Gastrocnemius medialis (tissue), 4 donors: ENCODE data around the gene DGKG. TPM values are rescaled to one million over a fixed set of nuclear protein-coding genes. Genes with fewer than 3 reads are reported as not detected.
A peak's percentile ranks its signal among the peaks of the same experiment; 100 is the strongest.

Experiments used
- ATAC-seq, 2 donors: fragments of 150-250 bp; one replicate each; pipeline ENCODE4 v1.9.1; 2016
- DNase-seq, 2 donors: peaks; one replicate each; pipeline ENCODE4 v3.0.0-alpha.2; 2019
- H3K27ac ChIP-seq, 4 donors: fragments of 200-600 bp; sonication (generic); 1 replicate in 1 of 4; 2 replicates in 3 of 4; pipeline ENCODE4 v1.5.1; 2016 to 2018; ENCODE audit warnings: mild to moderate bottlenecking in 2 of 4, moderate library complexity in 1 of 4
- H3K27me3 ChIP-seq, 3 donors: fragments of 200-600 bp; sonication (generic) in 2 of 3; 1 replicate in 1 of 3; 2 replicates in 2 of 3; pipeline versions ENCODE4 v1.5.1 to v1.6.0; 2016 to 2019; ENCODE audit warnings: mild to moderate bottlenecking in 1 of 3, moderate library complexity in 1 of 3
- H3K36me3 ChIP-seq, 2 donors: fragments of 200-600 bp; sonication (generic) in 1 of 2; one replicate each; pipeline ENCODE4 v1.5.1; 2017 to 2018
- H3K4me1 ChIP-seq, 2 donors: fragments of 200-600 bp; sonication (generic) in 1 of 2; one replicate each; pipeline ENCODE4 v1.5.1; 2016 to 2017; ENCODE audit warnings: mild to moderate bottlenecking in 2 of 2
- H3K4me3 ChIP-seq, 4 donors: fragments of 200-600 bp; sonication (generic) in 3 of 4; 1 replicate in 1 of 4; 2 replicates in 3 of 4; pipeline ENCODE4 v1.5.1; 2016 to 2019; ENCODE audit warnings: mild to moderate bottlenecking in 2 of 4
- H3K9me3 ChIP-seq, 3 donors: fragments of 200-600 bp; sonication (generic) in 2 of 3; 1 replicate in 1 of 3; 2 replicates in 2 of 3; pipeline ENCODE4 v1.5.1; 2016 to 2019
- CTCF ChIP-seq, 5 experiments: fragments of 450-650 bp in 3 of 5; fragments of 200-600 bp in 2 of 5; sonication (generic) in 2 of 5; IDR thresholded peaks in 4 of 5; conservative IDR thresholded peaks in 1 of 5; 1 replicate in 4 of 5; 2 replicates in 1 of 5; pipeline ENCODE4 v1.5.1; 2016 to 2019; ENCODE audit warnings: antibody characterized with exemption in 5 of 5, mild to moderate bottlenecking in 3 of 5, moderate library complexity in 3 of 5
- POLR2A ChIP-seq, 2 donors: fragments of 450-650 bp; IDR thresholded peaks; one replicate each; pipeline ENCODE4 v1.6.1; 2017; ENCODE audit warnings: antibody characterized with exemption in 2 of 2, mild to moderate bottlenecking in 2 of 2, moderate library complexity in 2 of 2
- in situ Hi-C, 4 donors: fragments of 200-750 bp; cut with MboI; loops; one replicate each; pipeline versions ENCODE4 v1.15.0 to v1.8.0; 2017; ENCODE audit warnings: low sequenced_read_pairs in 4 of 4
- intact Hi-C: fragments of 100-400 bp; cut with DNase I; formaldehyde crosslinking; loops from one replicate; pipeline ENCODE4 v1.15.1; 2023; ENCODE audit warnings: low total_unique reads
- total RNA-seq, 4 donors: library from RNA; depleted of rRNA; stranded (reverse); fragments of >200 nt; gene quantifications; one replicate each; pipeline versions ENCODE4 v1.1.0 to v1.2.3, GENCODE V29; 2016

Gene DGKG
- total RNA-seq, 4 donors from 2014 or later, result 5.0 to 11.2 (median 7.7) TPM

- TF ChIP-seq CTCF (IDR thresholded peaks at IDR 0.05 in 4 of 5, conservative IDR thresholded peaks at IDR 0.05 in 1 of 5), result no peak
- no peak for TF ChIP-seq POLR2A (IDR thresholded peaks at IDR 0.05)
- no peaks in the 10 kb centered on the region for H3K36me3 ChIP-seq
- H3K27ac ChIP-seq, result no peak overlapping the region
- DNase-seq (no peak), ATAC-seq (no peak)
- H3K27me3 ChIP-seq, result peaks cover 9% of the 10 kb centered on the region in 3 donors
- no peak overlapping the region for H3K4me3 ChIP-seq
- H3K9me3 ChIP-seq, result no peaks in the 10 kb centered on the region
- no peaks in the 10 kb centered on the region for H3K4me1 ChIP-seq
- intact Hi-C loops, result no loop called here
- in situ Hi-C loops, result no loop called here
Measured at GRCh38 chr3:186198442-186198841, 163.6 kb downstream of the DGKG start.

- no peak for ATAC-seq
- TF ChIP-seq CTCF (IDR thresholded peaks at IDR 0.05 in 4 of 5, conservative IDR thresholded peaks at IDR 0.05 in 1 of 5), result no peak
- TF ChIP-seq POLR2A (IDR thresholded peaks at IDR 0.05), result no peak
- H3K4me3 ChIP-seq, result peak overlapping the region in 1 of 4 donors; percentile 32
- H3K4me1 ChIP-seq, result no peaks in the 10 kb centered on the region
- H3K27ac ChIP-seq, result no peak overlapping the region
- in situ Hi-C loops (no loop called here), intact Hi-C loops (no loop called here)
- H3K27me3 ChIP-seq, result peaks cover 10 to 11% (median 11%) of the 10 kb centered on the region in 3 donors
- no peaks in the 10 kb centered on the region for H3K36me3 ChIP-seq
- DNase-seq, result no peak
- no peaks in the 10 kb centered on the region for H3K9me3 ChIP-seq
Measured at GRCh38 chr3:186194451-186194811, 167.6 kb downstream of the DGKG start.

GRCh38 chr3:186193534-186194450 is 168.2 kb downstream of the DGKG start:
- no peak for ATAC-seq
- DNase-seq, result no peak
- H3K27me3 ChIP-seq, result peaks cover 10 to 11% (median 11%) of the 10 kb centered on the region in 3 donors
- H3K9me3 ChIP-seq, result no peaks in the 10 kb centered on the region
- peak overlapping the region; percentile 19 to 46 (median 26) for H3K4me3 ChIP-seq
- no peaks in the 10 kb centered on the region for H3K4me1 ChIP-seq
- H3K36me3 ChIP-seq, result no peaks in the 10 kb centered on the region
- intact Hi-C loops, result no loop called here
- no peak for TF ChIP-seq CTCF (IDR thresholded peaks at IDR 0.05 in 4 of 5, conservative IDR thresholded peaks at IDR 0.05 in 1 of 5)
- no peak for TF ChIP-seq POLR2A (IDR thresholded peaks at IDR 0.05)
- in situ Hi-C loops, result no loop called here
- no peak overlapping the region for H3K27ac ChIP-seq

GRCh38 chr3:186192823-186193222 is 169.2 kb downstream of the DGKG start:
- no peaks in the 10 kb centered on the region for H3K36me3 ChIP-seq
- no peaks in the 10 kb centered on the region for H3K4me1 ChIP-seq
- no peaks in the 10 kb centered on the region for H3K9me3 ChIP-seq
- H3K27me3 ChIP-seq, result peaks cover 10 to 11% (median 11%) of the 10 kb centered on the region in 3 donors
- DNase-seq (no peak), ATAC-seq (no peak)
- in situ Hi-C loops, result no loop called here
- H3K27ac ChIP-seq, result no peak overlapping the region
- TF ChIP-seq CTCF (IDR thresholded peaks at IDR 0.05 in 4 of 5, conservative IDR thresholded peaks at IDR 0.05 in 1 of 5) (no peak), POLR2A (IDR thresholded peaks at IDR 0.05) (no peak)
- no peak overlapping the region for H3K4me3 ChIP-seq
- intact Hi-C loops, result no loop called here
